NCI-H146 treated with DMSO at 0.1 percent for 48 hours (cell line): ENCODE data around the gene CXCL10.
"Not testable (repeated sequence)": the region's sequence is repeated elsewhere in the genome, so short reads cannot be mapped to it uniquely, and the experiment has no call there.

Experiments used
- DNase-seq: peaks from one replicate; lab custom pipeline; 2025; ENCODE audit not compliant: unreplicated experiment; lab: John Stamatoyannopoulos, UW

CXCL10 gene

DNA sequence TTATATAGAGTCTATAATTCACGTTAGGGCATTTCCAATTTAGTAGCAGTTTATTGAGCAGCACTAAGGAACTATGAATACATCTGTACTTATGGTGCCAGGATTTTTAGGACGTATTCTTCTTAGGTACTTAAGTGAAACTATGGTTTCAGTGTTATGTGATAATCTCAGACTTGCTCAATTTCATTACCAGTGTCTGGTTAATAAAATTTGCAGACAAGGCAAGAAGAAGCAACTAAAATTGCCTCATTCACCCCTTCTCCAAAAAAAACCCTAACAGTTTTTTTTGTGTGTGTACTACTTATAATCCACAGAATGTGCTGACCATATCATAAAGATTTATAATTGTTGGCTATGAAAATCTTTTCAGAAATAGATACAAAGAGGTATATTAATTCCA lies 6.0 kb upstream of the CXCL10 start:
- no peak for DNase-seq

DNA sequence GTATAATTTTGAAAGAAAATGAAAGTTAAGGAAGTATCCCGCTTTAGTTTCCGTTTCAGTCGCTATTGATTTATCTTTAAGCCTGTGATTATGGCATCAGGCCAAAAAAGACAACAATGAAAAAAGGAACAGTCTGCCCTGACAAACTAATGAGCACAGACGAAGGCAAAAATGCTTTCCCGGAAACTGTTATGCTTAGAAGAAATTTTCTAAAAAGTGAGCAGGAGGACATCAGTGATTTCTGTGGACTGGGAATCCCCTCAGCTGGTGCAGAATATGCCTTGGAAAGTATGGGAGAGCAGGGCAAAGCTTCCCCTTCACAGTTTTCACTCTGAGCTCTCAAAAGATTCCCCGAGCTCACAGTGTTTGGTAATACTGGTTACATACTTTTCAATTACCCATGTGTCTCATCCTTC lies 5.1 kb upstream of the CXCL10 start:
- DNase-seq, result peak; percentile 5

DNA sequence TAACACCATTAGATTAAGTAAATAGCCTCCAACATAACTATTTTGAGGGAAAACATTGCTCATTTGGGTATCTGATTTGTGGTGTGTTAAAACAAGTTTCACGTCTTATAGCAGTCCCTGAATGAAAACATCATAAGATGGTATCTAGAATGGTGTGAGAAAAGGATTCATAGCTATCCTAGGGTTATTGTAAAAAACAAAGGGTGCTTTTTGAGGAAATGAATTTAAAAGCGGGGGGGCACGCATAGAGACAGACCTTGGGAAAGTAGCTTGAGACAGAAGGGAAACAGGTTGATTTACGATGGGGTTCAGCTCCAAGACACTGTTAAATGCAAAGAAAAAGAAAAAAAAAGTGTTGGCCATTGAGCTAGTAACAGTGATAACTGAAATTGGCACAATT lies 768 bp upstream of the CXCL10 start:
- no peak for DNase-seq

DNA sequence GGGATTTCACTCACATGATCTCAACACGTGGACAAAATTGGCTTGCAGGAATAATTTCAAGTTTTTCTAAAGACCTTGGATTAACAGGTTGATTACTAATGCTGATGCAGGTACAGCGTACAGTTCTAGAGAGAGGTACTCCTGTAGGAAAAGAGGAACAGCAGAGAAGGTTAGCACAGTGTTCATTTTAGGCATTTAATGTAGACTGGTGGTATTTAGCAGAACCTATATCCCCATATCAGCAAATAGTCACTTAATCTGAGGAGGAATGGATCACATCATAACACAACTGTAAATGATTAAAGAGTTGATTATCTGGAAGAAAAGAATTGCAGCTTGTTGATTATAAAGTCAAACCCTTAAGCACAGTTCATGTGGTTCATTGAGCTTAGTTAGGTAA lies 620 bp downstream of the CXCL10 start:
- DNase-seq, result no peak

DNA sequence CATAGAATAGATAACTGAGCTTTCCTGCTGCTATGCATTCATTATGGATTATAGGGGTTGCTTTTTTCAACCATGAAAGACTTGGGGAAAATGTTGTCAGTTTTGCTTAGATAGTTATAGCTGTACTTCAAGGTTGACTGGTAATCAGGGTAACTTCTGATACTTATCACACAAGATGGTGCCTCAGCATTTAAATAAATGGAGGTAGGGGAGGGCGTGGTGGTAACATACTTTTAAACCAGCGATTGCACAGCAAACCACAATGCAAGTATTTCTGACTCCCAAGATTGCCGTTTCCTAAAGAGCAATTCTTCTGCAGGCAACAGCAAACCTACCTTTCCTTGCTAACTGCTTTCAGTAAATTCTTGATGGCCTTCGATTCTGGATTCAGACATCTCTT lies 1.3 kb downstream of the CXCL10 start:
- DNase-seq, result no peak

DNA sequence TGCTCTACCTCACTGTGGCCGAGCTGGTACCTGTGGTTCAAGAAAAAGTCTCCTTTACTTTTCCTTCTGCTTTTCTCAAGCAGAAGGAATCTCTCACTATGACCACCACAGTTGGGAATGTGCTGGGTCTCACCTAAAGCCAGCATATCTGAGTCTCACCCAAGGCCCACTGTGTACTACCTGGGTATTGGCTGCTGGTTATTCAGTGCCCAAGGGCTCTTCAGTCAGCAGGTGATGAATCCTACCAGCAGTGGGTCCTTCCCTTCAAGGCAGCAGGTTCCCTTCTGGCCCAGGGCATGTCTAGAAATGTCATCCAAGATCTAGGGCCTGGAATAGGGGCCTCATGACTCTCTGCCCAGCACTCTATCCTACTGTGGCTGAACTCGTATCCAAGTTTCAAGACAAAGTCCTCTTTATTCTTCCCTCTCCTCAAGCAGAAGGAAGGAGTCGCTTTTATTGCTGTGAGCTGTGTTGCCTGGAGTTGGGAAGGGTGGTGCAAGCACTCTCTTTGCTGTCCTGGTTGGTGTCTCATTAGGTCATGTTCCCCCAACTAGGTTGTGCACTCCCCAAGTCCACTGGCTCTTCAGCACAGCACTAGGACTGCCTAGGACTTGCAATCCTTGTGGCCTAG lies 6.1 kb downstream of the CXCL10 start:
- DNase-seq, result no peak

DNA sequence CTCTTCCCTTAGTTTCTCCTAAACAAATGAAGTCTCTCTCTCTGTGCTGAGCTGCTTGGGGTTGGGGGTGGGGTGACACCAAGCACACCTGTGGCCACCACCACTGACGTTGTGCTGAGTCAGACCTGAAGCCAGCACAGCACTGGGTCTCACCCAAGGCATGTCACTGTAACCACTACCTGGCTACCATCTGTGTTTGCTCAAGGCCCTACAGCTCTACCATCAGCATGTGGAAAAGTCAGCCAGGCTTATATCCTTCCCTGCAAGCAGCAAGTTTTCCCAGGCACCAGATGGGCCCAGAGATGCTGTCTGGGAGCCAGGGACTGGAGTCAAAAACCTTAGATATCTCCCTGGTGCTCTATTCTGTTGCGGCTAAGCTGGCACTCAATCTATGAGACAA lies 6.9 kb downstream of the CXCL10 start:
- no peak for DNase-seq

DNA sequence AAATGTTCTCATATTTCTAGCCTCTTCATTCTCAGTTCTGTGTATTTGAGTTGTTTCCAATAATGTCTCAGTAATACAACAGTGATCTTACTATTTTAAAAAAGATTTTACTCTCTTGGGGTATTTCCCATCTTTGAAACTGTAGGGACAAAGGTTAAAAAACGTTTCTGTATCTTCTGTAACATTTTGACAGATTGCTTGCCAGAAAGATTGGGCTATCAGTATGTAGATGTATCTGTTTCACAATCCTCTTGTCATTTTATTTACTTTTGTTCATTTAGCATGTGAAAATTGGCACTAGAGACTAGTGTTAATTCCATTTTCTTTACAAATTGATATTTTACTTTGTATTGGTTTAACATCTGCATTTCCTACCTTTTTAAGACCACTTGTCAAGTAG lies 9.8 kb downstream of the CXCL10 start:
- no peak for DNase-seq

DNA sequence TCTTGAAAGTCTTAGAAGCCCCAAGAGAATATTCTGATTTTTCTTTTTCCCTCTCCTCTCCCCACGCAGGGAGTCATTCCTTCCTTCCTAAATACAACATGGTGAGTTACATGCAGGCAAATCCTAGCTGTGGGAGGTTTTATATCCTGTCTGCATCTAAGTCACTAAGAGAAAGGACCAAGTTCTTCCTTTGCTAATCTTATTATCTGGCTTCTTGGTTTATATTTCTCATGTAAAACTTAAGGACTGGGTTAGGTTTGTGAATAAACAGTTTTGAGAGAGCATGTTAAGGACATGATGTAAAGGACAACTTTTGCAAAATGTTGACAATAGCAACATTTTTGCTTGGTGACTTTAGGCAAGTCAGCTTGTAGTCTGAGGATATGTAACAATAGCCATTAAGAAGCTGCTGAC lies 10.9 kb downstream of the CXCL10 start:
- DNase-seq, result no peak

DNA sequence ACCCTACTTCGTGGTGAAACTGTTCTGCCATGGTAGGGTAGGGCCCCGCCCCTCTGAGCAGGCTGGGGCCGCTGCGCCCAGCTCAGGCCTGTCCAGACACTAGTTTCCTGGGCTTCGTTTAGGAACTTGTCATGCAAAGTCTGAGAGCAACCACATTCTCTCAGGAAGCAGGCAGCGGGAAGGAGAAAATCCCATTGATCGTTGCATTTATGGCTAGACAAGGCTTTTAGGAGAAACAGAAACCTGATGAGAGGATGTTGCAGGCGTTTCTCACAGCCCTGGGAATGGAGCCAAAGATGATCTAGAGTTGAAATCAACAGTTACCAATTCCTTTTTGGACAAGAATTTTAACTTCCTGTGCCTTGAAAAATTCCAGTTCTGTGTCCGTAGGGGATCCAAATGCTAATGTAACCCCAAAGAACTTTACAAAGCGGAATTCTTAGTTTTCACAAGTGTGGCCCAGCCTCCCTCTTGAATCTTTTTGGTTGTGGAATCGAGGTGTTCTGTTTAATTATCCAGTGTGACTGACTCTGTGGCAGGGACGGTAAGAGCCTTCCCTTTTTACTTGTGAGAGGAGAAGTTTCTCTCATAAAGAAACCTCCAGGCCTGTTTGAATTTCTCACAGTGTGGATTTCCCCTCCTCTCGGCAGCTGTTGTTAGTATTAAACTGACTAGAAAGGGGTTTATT lies 11.5 kb downstream of the CXCL10 start:
- no peak for DNase-seq

DNA sequence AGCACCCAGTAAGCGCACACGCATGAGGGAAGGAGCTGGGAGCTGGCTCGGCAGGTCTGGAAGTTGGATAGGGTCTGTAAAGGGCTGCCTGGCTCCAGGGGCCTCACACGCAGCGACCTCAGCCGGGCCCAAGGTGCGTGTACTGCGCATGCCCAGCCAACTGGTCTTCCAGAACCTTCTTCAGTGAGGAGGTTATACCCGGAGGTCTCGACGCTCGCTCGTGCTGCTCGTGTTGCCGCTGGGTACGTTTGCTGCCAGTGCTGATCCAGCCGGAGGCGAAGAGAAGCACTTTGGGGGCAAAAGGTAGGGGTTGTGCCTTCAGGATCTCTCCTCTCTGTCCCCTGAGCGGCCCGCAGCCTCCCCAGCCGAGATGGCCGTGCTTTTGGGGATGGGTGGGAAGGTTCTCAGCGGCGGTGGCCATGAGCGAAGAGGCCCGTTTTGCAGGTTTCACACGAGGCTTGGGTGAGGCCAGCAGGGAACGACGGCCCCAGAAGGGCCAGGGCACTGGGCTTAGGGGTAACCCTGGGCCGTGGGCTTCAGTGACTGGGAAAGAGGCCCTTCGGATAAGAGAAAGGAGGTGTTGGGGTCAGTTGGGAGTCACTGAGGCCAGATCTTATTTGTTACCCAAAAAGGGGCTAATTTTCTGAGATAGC lies 12.2 kb downstream of the CXCL10 start:
- no peak for DNase-seq

DNA sequence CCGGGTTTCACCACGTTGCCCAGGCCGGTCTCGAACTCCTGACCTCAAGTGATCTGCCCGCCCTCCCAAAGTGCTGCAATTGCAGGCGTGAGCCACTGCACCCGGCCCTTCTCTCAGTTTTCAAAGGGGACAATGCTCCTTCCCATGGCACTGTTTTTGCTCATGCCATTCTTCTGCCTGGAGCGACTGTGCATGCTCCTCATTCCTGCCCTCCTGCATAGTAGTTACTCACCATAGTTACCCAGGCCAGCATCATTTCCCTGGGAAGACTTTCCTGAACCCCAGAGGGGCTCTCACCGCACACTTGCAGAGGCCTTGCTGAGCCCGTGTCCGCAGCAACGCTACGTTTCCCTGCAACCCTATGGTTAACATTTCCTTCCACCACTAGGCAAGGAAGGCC lies 12.7 kb downstream of the CXCL10 start:
- no peak for DNase-seq

DNA sequence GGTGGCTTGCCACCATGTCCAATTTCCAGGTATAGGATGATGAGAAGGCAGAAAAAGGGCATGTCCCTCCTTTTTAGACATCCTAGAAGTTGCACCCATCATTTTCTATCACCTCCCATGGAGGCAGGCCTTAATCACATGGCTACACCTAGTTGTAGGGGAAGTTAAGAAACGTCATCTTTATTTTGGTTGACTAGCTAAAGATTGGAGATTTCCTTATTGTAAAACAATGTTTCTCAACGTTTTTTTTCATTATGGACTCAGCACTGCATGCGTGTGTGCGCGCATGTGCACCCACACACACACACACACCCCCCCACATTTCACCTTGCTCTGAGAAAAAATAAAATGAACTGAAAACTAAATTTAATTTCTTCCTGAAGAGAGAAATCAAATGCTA lies 14.0 kb downstream of the CXCL10 start:
- DNase-seq, result no peak

DNA sequence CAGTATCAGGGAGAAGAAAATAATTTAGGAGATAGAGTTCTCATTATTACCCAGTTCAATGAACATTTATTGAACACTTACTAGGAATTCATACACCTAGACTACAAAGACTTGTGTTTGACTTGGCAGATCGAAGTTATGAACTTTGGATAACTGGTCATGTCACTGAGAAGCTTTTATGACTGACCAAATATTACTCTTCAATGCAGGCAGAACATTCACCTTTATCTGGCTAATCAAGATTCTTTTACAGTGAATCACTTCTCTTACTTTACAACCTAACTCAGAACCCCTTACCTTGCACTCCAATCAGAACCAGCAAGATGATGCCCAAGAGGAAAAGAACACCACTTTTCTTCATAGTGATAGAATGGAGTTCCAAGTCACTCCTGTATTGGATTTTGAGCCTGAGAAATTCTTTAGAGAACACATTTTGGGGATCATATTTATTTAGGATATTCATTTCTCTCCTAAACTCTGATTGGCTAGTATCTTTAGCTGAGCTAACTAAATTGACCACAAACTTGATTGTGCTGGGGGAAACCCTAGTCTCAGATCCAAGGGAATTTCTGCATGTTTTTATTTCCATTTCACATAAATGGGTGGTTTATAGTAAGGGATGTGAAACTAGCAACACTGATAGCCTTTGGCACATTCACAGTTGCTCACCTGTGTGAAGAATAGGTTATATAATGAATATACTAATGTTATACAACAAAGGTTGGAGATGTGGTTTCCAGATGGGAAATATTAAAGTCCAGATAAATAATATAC lies 16.0 kb downstream of the CXCL10 start, which contains the start of gene CXCL9:
TSS of gene CXCL9 (minus strand) at position 421 of the 774 bp plus-strand sequence. CDS start at position 361, 60 bp downstream.
- no peak for DNase-seq

DNA sequence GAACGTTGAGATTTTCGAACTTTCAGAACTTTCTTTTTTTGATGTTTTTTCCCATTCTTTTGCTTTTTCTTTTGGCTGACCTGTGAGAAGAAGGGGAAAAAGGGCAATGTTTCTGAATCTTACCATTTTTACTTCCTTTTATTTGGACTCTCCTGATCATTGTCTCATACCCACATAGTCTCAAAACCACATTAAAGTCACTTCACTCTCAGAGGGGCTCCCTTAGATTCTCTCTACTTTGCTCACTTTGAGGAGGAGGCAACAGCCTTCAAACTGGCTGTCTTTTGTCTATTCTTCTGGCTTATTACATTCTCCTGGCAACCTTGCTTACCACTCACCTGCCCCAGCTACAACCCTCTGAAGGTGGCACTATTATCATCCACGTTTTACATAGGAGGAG lies 19.7 kb downstream of the CXCL10 start:
- DNase-seq, result no peak

DNA sequence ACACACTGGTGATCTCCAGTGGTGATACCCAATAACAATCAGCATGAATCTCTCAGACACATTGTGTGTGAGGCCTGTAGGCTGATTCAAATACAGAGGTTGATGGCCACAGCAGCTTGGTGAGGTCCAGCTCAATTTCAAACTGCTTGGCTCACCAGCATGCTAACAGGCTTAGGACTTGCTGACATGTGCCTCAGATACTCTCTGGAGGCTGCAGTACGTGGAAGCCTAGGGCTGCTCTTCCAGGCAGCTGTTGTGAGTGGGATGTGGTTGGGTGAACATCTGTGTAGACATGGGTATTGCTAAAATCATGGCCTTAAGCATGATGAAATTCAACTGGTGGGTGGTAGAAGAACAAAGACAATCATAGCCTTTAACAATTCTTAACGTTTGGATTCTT lies 20.3 kb downstream of the CXCL10 start:
- DNase-seq, result no peak

DNA sequence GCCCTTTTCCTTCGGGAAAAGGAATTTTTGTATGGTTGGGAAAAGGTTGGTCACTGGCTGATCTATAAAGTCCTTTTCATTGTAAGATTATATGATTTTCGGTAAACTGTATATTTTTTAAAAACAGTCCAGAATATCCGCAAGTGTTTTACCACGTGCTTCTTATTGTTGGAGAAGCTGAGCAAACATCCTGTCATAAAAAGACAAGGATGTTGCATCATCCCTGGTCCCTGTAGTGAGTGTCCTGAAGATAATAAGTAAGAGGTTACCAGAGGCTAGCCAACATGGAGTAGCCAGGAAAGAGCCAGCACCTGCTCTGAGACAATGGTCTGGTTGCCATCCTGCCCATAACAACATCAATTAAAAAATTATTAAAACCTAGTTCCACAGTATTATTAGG lies 21.1 kb downstream of the CXCL10 start:
- DNase-seq, result no peak

DNA sequence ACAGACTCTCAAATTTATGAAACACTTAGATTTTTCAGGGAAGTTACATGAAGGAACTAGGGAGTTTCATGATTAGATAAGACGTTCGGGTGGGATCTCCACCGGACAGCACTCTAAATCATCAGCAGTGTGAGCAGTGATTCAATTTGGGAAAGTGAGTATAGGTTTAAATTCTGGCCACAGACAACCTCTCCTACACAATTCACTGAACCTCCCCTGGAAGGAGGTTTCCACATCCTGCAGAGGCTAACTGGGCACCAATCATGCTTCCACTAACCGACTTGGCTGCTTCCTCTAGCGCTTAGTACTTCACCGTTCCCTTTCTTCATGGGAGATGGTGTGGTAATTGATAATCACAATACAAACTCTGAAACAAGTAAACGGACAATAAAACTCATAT lies 21.6 kb downstream of the CXCL10 start:
- no peak for DNase-seq

DNA sequence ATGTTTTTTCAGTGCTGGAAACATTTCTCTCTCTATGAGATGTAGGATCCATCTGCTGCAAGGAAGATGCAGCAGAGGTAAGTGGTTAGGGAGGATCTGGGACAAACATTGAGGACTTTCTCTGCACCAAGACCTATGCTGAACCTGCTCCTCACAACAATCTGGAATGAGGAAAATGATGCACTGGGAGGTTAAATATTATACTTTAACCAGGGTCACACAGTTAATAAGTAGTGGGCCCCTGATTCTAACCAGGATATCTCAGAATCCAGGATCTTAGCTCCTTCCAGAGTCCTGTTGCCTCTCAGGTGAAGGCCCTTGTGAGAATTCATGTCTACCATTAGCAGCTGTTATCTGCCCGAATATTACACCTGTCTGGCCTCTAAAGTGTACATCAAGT lies 23.0 kb downstream of the CXCL10 start:
- no peak for DNase-seq

DNA sequence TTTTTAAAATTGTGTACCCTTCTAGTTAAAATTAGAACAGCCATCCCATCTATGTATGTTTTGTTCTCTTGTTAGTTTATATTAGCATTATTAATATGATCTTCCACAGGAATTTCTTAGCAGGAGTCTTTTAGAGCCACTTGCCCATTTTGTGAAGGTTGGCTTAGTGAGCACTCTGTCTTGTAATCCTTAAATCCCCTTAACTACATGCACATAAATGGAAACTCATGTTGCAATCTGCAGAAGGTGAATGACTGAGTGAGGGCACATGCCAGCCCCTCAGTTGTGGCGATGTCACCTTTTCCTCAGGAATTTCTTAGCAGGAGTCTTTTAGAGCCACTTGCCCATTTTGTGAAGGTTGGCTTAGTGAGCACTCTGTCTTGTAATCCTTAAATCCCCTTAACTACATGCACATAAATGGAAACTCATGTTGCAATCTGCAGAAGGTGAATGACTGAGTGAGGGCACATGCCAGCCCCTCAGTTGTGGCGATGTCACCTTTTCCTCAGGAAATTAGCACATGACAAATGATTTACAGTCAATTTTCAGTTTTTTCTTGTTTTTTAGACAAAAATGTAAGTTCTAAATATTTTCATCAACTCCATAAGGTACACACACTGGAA lies 24.7 kb downstream of the CXCL10 start:
- DNase-seq, result not testable (repeated sequence)

DNA sequence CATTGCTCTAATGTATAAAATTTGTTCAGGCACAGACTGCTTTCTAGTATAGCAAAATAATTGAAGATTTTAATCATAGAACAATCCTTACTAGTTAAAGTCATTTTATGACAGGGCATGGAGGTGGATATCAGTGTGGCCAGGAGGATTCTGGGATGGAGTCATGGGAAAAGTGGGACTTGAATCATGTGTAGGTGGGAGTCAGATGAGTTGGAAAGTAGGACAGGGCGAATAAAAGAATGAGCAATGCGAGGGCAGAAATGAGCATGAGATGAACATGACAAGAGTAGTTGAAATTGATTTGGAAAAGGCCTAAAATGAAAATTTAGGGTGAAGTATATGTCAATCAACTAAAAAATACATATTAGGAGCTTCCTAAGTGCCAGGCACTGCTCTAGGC lies 25.4 kb downstream of the CXCL10 start:
- no peak for DNase-seq
